Suprapubic skin (tissue), 4 donors: Measurements from ENCODE around the gene RTEL1. TPM values are rescaled to one million over a fixed set of nuclear protein-coding genes. Genes with fewer than 3 reads are reported as not detected.

Experiments used
- DNase-seq, 2 donors: peaks; one replicate each; pipeline ENCODE4 v3.0.0-alpha.2; 2019; ENCODE audit warnings: low spot score in 2 of 2
- H3K27ac ChIP-seq: fragments of 200-600 bp; sonication (generic); one replicate; pipeline ENCODE4 v1.5.1; 2019
- H3K27me3 ChIP-seq: fragments of 200-600 bp; sonication (generic); one replicate; pipeline ENCODE4 v1.5.1; 2019
- H3K36me3 ChIP-seq: fragments of 200-600 bp; sonication (generic); one replicate; pipeline ENCODE4 v1.5.1; 2019
- H3K4me1 ChIP-seq: fragments of 200-600 bp; sonication (generic); one replicate; pipeline ENCODE4 v1.5.1; 2019
- H3K4me3 ChIP-seq: fragments of 200-600 bp; sonication (generic); one replicate; pipeline ENCODE4 v1.5.1; 2019; ENCODE audit warnings: mild to moderate bottlenecking
- H3K9me3 ChIP-seq: fragments of 200-600 bp; sonication (generic); one replicate; pipeline ENCODE4 v1.5.1; 2019
- CTCF ChIP-seq, 2 donors: fragments of 200-600 bp in 1 of 2; fragments of 450-650 bp in 1 of 2; sonication (generic) in 1 of 2; IDR thresholded peaks; one replicate each; pipeline ENCODE4 v1.5.1; 2016 to 2019; ENCODE audit warnings: antibody characterized with exemption in 2 of 2, mild to moderate bottlenecking in 1 of 2, moderate library complexity in 1 of 2
- EP300 ChIP-seq: sonication (generic); formaldehyde crosslinking; IDR thresholded peaks from one replicate; pipeline ENCODE4 v1.6.1; 2017; ENCODE audit warnings: antibody characterized with exemption
- POLR2A ChIP-seq, 2 donors: fragments of 450-650 bp; IDR thresholded peaks; one replicate each; pipeline ENCODE4 v1.6.1; 2017; ENCODE audit warnings: antibody characterized with exemption in 2 of 2, mild to moderate bottlenecking in 2 of 2, moderate library complexity in 2 of 2
- POLR2AphosphoS5 ChIP-seq, 3 donors: sonication (generic); formaldehyde crosslinking; IDR thresholded peaks; one replicate each; pipeline ENCODE4 v1.6.1; 2017; ENCODE audit warnings: antibody characterized with exemption in 3 of 3
- WGBS: methylation state at CpG from one replicate; pipeline ENCODE4 v1.1.5; 2018; 5-methylcytosine and 5-hydroxymethylcytosine counted together
- total RNA-seq, 4 donors: library from RNA; depleted of rRNA; stranded (reverse); fragments of >200 nt; gene quantifications; one replicate each; pipeline ENCODE4 v1.1.0, GENCODE V29; 2016

The RTEL1 gene
- total RNA-seq, 4 donors from 2014 or later: 6.9 to 26.6 (median 13.9) TPM

DNA sequence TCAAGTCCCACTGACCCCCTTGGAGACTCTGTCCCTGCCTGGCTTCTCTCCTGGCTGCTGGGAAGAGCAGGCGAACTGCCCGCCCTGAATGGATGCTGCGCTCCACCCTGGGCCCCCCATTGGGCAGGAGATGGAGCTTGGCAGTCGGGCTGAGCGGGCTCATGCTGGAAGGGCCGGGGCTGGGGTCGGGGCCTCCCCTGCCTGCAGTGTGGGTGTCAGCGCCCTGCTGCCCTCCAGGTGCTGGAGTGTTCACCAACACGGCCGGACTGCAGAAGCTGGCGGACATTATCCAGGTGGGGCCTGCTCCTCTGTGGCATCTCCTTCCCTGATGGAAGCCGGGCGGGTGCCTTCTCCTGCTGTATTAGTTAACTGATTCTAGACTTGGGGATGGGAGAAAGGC is 22.3 kb downstream of the RTEL1 start:
- peaks cover 37% of the 10 kb centered on the region for H3K36me3 ChIP-seq
- 93% methylated on average over 3 of the region's 13 CpGs for WGBS
- TF ChIP-seq CTCF (IDR thresholded peaks at IDR 0.05): no peak
- TF ChIP-seq POLR2AphosphoS5 (IDR thresholded peaks at IDR 0.05): no peak
- no peak for TF ChIP-seq EP300
- TF ChIP-seq POLR2A (IDR thresholded peaks at IDR 0.05): no peak
- DNase-seq: no peak
- H3K27ac ChIP-seq: no peak overlapping the region
- no peaks in the 10 kb centered on the region for H3K9me3 ChIP-seq
- peaks cover 33% of the 10 kb centered on the region for H3K4me1 ChIP-seq
- no peak overlapping the region for H3K4me3 ChIP-seq
- no peaks in the 10 kb centered on the region for H3K27me3 ChIP-seq

DNA sequence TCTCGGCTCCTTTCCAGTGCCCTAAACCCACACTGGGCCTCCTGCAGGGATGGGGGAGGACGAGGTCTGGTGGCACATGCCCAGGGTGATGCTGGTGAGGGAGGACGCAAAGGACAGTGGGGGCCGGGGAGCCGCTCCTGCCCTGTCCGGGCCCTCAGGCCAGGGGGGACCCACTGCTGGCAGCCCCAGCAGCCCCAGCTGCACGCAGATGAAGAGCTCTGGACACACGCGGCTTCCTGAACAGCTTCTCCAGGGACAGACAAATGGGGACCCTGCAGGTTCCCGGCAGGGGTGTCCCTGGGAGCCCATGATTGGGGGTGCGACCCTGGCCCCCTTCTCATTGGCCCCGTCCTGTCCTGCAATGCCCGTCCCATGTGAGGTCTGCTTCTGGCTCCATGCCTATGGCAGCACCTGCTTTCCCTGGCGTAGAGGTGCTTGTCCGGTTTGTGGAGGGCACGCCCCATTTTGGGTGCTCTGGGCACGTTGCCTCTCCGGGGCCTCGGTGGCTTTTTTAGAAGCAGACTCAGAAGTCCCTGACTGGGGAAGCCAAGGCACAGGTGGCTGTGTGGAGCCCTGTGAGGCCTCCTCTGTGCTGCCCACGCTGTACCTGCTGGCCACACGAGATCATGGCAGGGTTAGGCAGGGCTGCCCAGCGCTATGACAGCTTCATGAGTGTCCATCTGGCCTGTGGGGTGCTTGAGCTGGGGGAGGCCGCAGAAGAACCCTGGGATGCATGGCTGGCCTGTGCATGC is 22.9 kb downstream of the RTEL1 start:
- peaks cover 39% of the 10 kb centered on the region for H3K4me1 ChIP-seq
- WGBS: 91% methylated on average over 14 of the region's 23 CpGs
- no peak overlapping the region for H3K4me3 ChIP-seq
- H3K9me3 ChIP-seq: no peaks in the 10 kb centered on the region
- no peak overlapping the region for H3K27ac ChIP-seq
- peaks cover 31% of the 10 kb centered on the region for H3K36me3 ChIP-seq
- no peaks in the 10 kb centered on the region for H3K27me3 ChIP-seq
- no peak for DNase-seq
- TF ChIP-seq POLR2AphosphoS5 (IDR thresholded peaks at IDR 0.05) (no peak), EP300 (no peak), CTCF (IDR thresholded peaks at IDR 0.05) (no peak), POLR2A (IDR thresholded peaks at IDR 0.05) (no peak)

- no peak overlapping the region for H3K4me3 ChIP-seq
- H3K4me1 ChIP-seq: peaks cover 45% of the 10 kb centered on the region
- DNase-seq: no peak
- H3K27me3 ChIP-seq: no peaks in the 10 kb centered on the region
- H3K9me3 ChIP-seq: no peaks in the 10 kb centered on the region
- peak overlapping the region; percentile 58 for H3K27ac ChIP-seq
- 93% methylated on average over 7 of the region's 13 CpGs for WGBS
- H3K36me3 ChIP-seq: peaks cover 25% of the 10 kb centered on the region
- no peak for TF ChIP-seq POLR2AphosphoS5 (IDR thresholded peaks at IDR 0.05)
- TF ChIP-seq CTCF (IDR thresholded peaks at IDR 0.05): no peak
- TF ChIP-seq POLR2A (IDR thresholded peaks at IDR 0.05): no peak
- TF ChIP-seq EP300: no peak
Observed at GRCh38 chr20:63681609-63682142, 23.6 kb downstream of the RTEL1 start.

GRCh38 chr20:63682384-63683139 is 24.4 kb downstream of the RTEL1 start:
- Histone ChIP-seq H3K36me3 (peaks cover 25% of the 10 kb centered on the region), H3K27me3 (no peaks in the 10 kb centered on the region), H3K27ac (peak overlapping the region; percentile 84), H3K4me3 (no peak overlapping the region), H3K4me1 (peaks cover 54% of the 10 kb centered on the region), H3K9me3 (no peaks in the 10 kb centered on the region)
- 3% methylated on average over 7 of the region's 22 CpGs for WGBS
- DNase-seq: peak in 1 of 2 donors; percentile 83
- no peak for TF ChIP-seq EP300
- TF ChIP-seq POLR2AphosphoS5 (IDR thresholded peaks at IDR 0.05): peak in 2 of 3 donors; percentile 53 to 54

- H3K36me3 ChIP-seq: peaks cover 3% of the 10 kb centered on the region
- 44% methylated on average over 3 of the region's 21 CpGs for WGBS
Observed at GRCh38 chr20:63685269-63686026, 27.3 kb downstream of the RTEL1 start.

More at GRCh38 chr20:63685269-63686026, 27.3 kb downstream of the RTEL1 start:
- Histone ChIP-seq H3K9me3 (no peaks in the 10 kb centered on the region), H3K27ac (peak overlapping the region; percentile 90), H3K4me1 (peaks cover 71% of the 10 kb centered on the region), H3K4me3 (no peak overlapping the region), H3K27me3 (no peaks in the 10 kb centered on the region)
- peak in 1 of 2 donors; percentile 71 for DNase-seq
- TF ChIP-seq CTCF (IDR thresholded peaks at IDR 0.05) (no peak), EP300 (no peak), POLR2A (IDR thresholded peaks at IDR 0.05) (no peak), POLR2AphosphoS5 (IDR thresholded peaks at IDR 0.05) (no peak)
